GM12891 (cell line): ENCODE results near the gene TLCD4.

Source experiments
- DNase-seq: peaks from one replicate; pipeline ENCODE4 v3.0.0; 2011; ENCODE audit warnings: low spot score; ENCODE audit not compliant: insufficient read length
- FAIRE-seq: peaks from 2 replicates; lab custom pipeline; 2011; peaks lifted over from hg19 to GRCh38; lab: Jason Lieb, UNC
- PAX5 ChIP-seq: IDR thresholded peaks from 2 replicates; pipeline ENCODE4 v1.6.1; 2011; ENCODE audit warnings: low read length, moderate library complexity, mild to moderate bottlenecking; ENCODE audit not compliant: insufficient read depth, severe bottlenecking
- POLR2A ChIP-seq: IDR thresholded peaks from 2 replicates; pipeline ENCODE4 v1.6.1; 2011; ENCODE audit warnings: low read depth, low read length, control low read depth
- POLR2AphosphoS5 ChIP-seq: IDR thresholded peaks from 2 replicates; pipeline ENCODE4 v1.6.1; 2011; ENCODE audit warnings: low read depth, low read length, control low read depth
- POU2F2 ChIP-seq: IDR thresholded peaks from 2 replicates; pipeline ENCODE4 v1.6.1; 2011; ENCODE audit warnings: low read depth, mild to moderate bottlenecking, control low read depth, low read length, moderate library complexity
- SPI1 ChIP-seq: IDR thresholded peaks from 2 replicates; pipeline ENCODE4 v1.6.1; 2011; ENCODE audit warnings: low read depth, low read length, control low read depth
- TAF1 ChIP-seq: IDR thresholded peaks from 2 replicates; pipeline ENCODE4 v1.6.1; 2011; ENCODE audit warnings: low read depth, low read length, control low read depth

The TLCD4 gene

DNA sequence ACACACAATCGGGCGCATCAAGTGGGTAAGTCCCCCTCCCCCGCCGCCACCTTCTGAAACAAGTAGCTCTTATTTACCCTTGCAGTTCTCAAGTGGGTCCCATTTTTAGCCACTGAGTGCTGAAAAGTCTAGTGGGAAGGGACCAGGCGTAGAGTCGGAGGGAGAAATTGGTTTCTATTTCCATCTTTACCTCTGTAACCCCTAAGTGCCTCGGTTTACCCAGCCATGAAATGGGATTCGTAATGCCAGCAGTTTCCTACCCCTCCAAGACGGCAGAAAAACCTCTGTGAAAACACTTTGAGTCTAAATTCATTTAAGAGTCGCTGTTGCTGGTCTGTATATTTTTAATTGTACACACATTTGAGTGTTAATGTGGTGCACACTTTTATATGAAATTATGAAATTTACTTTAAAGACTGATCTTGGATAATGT lies 928 bp downstream of the TLCD4 start:
- no peak for DNase-seq
- TF ChIP-seq TAF1 = no peak
- TF ChIP-seq SPI1 = no peak
- no peak for TF ChIP-seq POU2F2
- no peak for TF ChIP-seq POLR2A
- TF ChIP-seq POLR2AphosphoS5 = no peak
- TF ChIP-seq PAX5 = no peak
- no peak for FAIRE-seq

- FAIRE-seq (no peak), DNase-seq (no peak)
- TF ChIP-seq PAX5 (no peak), POLR2A (no peak), TAF1 (no peak), SPI1 (no peak), POLR2AphosphoS5 (no peak), POU2F2 (no peak)
Measured at GRCh38 chr1:95118710-95119109, 1.6 kb downstream of the TLCD4 start.

GRCh38 chr1:95119273-95119672 lies 2.1 kb downstream of the TLCD4 start:
- FAIRE-seq (no peak), DNase-seq (no peak)
- TF ChIP-seq SPI1 = no peak
- TF ChIP-seq TAF1 = no peak
- TF ChIP-seq POLR2A = no peak
- no peak for TF ChIP-seq POLR2AphosphoS5
- no peak for TF ChIP-seq POU2F2
- TF ChIP-seq PAX5 = no peak

DNA sequence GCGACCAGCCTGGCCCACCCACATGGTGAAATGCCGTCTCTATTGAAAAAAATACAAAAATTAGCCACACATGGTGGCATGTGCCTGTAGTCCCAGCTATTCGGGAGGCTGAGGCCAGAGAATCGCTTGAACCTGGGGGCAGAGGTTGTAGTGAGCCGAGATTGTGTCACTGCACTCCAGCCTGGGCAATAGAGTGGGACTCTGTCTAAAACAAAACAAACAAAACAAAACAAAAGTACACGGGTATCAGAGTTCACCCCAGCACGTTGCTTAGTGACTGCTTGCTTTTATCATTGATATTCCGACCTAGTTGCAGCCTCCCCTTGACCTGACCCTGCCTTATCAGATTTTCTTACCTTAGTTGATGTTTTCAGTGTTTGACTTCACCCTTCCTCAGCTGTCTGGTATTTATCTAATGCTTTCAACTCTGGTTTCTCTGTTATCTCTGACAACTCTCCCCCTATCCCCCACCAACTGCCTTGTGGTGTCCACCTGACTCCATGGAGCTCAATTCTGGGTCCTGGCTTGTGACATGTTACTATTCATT lies 5.1 kb downstream of the TLCD4 start:
- DNase-seq = no peak
- TF ChIP-seq POLR2AphosphoS5 = no peak
- no peak for TF ChIP-seq POU2F2
- no peak for TF ChIP-seq SPI1
- TF ChIP-seq TAF1 = no peak
- TF ChIP-seq POLR2A = no peak
- TF ChIP-seq PAX5 = no peak
- no peak for FAIRE-seq

GRCh38 chr1:95124342-95124741 lies 7.2 kb downstream of the TLCD4 start:
- no peak for DNase-seq
- FAIRE-seq = no peak
- no peak for TF ChIP-seq PAX5

- TF ChIP-seq SPI1 = no peak
- TF ChIP-seq TAF1 = no peak
- no peak for TF ChIP-seq POU2F2
- no peak for TF ChIP-seq PAX5
- TF ChIP-seq POLR2A = no peak
- TF ChIP-seq POLR2AphosphoS5 = no peak
- FAIRE-seq (no peak), DNase-seq (no peak)
Measured at GRCh38 chr1:95126366-95126765, 9.2 kb downstream of the TLCD4 start.

DNA sequence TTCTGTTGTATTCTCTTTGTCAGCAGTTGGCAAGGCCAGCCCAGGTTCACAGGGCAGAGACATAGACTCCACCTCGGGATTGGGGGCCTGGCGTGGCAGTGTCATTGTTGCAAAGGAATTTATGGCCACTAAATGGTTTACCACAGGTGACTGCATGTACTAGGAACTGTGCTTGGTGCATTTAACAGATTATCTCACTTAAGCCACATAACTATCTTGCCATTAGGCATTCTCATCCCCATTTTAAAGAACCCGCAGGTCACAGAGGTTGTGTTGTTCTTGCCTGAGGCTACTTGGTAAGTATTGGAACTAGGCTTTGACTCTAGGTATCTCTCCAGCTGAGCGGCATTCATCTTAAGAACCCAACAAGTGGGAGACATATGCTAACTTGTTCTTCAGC lies 9.7 kb downstream of the TLCD4 start:
- TF ChIP-seq PAX5 (no peak), POLR2A (no peak), POU2F2 (no peak), POLR2AphosphoS5 (no peak), SPI1 (no peak), TAF1 (no peak)
- FAIRE-seq (no peak), DNase-seq (no peak)

GRCh38 chr1:95127380-95127779 lies 10.2 kb downstream of the TLCD4 start:
- no peak for FAIRE-seq
- no peak for TF ChIP-seq PAX5
- TF ChIP-seq POLR2A = no peak
- TF ChIP-seq POLR2AphosphoS5 = no peak
- no peak for TF ChIP-seq SPI1
- TF ChIP-seq TAF1 = no peak
- TF ChIP-seq POU2F2 = no peak
- no peak for DNase-seq

GRCh38 chr1:95132762-95133161 lies 15.6 kb downstream of the TLCD4 start:
- TF ChIP-seq PAX5 (no peak), SPI1 (no peak), TAF1 (no peak), POLR2A (no peak), POU2F2 (no peak), POLR2AphosphoS5 (no peak)
- no peak for FAIRE-seq
- DNase-seq = no peak

- DNase-seq = no peak
- no peak for FAIRE-seq
- no peak for TF ChIP-seq PAX5
- no peak for TF ChIP-seq POLR2AphosphoS5
- no peak for TF ChIP-seq SPI1
- no peak for TF ChIP-seq POU2F2
- TF ChIP-seq POLR2A = no peak
- TF ChIP-seq TAF1 = no peak
Measured at GRCh38 chr1:95133687-95134086, 16.5 kb downstream of the TLCD4 start.
